Islet precursor cell (in vitro differentiated cells): ENCODE data around the gene TP53BP2.
A peak's percentile ranks its signal among the peaks of the same experiment; 100 is the strongest.
"Not testable (repeated sequence)": the region's sequence is repeated elsewhere in the genome, so short reads cannot be mapped to it uniquely, and the experiment has no call there.

Experiments used
- DNase-seq: peaks from one replicate; pipeline ENCODE4 v3.0.0-alpha.2; 2018

The TP53BP2 gene

GRCh38 chr1:223738465-223739365, 107.0 kb downstream of the TP53BP2 start:
- peak; percentile 68 for DNase-seq

GRCh38 chr1:223737342-223737741, 108.4 kb downstream of the TP53BP2 start:
- DNase-seq, result no peak

GRCh38 chr1:223736638-223737037, 109.1 kb downstream of the TP53BP2 start:
- DNase-seq, result not testable (repeated sequence)

GRCh38 chr1:223733898-223734852, 111.6 kb downstream of the TP53BP2 start:
- no peak for DNase-seq

GRCh38 chr1:223732993-223733798, 112.6 kb downstream of the TP53BP2 start:
- DNase-seq, result no peak

GRCh38 chr1:223731133-223731770, 114.5 kb downstream of the TP53BP2 start:
- no peak for DNase-seq

GRCh38 chr1:223730479-223731132, 115.1 kb downstream of the TP53BP2 start:
- DNase-seq, result no peak

GRCh38 chr1:223729906-223730305, 115.8 kb downstream of the TP53BP2 start:
- DNase-seq, result no peak
